ENCODE data around the gene TMPRSS3.

DNA sequence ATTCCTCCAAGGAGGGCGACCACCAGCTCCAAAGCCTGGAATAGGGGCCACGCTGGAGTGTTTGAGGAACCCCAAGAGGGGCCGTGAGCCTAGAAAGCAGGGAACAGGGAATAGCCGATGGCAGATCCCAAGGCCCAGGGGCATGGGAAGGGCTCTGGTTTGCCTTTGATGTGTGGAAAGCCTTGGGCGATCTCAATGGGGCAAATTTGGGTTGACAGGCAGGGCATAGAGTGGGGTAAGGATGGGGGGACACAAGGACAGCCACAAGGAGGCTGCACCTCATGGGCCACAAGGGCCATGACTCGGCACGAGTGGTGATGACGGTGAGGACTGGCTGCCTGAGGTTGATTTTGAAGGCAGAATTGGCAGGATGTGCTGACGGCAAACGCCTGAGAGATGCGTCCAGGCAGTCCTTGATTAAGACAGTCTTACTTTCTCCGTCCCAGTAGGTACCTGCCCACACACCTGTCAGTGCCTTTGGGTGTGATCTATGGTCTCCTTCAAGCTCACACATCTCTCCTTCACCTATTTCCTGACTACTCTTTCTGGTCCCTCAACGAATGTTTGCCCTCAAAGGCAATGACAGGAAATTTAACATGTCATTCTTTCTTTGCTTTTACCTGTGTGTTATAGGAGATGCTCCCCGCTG is 2.0 kb upstream of the TMPRSS3 start:
- TF ChIP-seq, protein P1, sequence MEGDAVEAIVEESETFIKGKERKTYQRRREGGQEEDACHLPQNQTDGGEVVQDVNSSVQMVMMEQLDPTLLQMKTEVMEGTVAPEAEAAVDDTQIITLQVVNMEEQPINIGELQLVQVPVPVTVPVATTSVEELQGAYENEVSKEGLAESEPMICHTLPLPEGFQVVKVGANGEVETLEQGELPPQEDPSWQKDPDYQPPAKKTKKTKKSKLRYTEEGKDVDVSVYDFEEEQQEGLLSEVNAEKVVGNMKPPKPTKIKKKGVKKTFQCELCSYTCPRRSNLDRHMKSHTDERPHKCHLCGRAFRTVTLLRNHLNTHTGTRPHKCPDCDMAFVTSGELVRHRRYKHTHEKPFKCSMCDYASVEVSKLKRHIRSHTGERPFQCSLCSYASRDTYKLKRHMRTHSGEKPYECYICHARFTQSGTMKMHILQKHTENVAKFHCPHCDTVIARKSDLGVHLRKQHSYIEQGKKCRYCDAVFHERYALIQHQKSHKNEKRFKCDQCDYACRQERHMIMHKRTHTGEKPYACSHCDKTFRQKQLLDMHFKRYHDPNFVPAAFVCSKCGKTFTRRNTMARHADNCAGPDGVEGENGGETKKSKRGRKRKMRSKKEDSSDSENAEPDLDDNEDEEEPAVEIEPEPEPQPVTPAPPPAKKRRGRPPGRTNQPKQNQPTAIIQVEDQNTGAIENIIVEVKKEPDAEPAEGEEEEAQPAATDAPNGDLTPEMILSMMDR (IDR thresholded peaks at IDR 0.05) = no peak
- no peak for TF ChIP-seq POLR2A (IDR thresholded peaks at IDR 0.05)
